ENCODE results near the gene EFNA3. TPM values are rescaled to one million over a fixed set of nuclear protein-coding genes. Genes with fewer than 3 reads are reported as not detected.

EFNA3 gene
- total and polyA plus RNA-seq, 2 experiments from 2014 or later, result 2.7 to 3.0 TPM

- Histone ChIP-seq H3K27ac (no peak overlapping the region), H3K36me3 (ENCODE audit: low read depth) (no peaks in the 10 kb centered on the region), H3F3A (ENCODE audit: insufficient read depth) (no peaks in the 10 kb centered on the region), H3K27me3 (replicated peaks; ENCODE audit: insufficient read depth) (peaks cover 50% of the 10 kb centered on the region), H3K4me3 (no peak overlapping the region), H3K4me2 (ENCODE audit: unreplicated experiment) (no peak overlapping the region), H4K20me1 (ENCODE audit: insufficient read depth) (no peaks in the 10 kb centered on the region), H3K9ac (no peak overlapping the region), H3K9me3 (ENCODE audit: low read depth) (no peaks in the 10 kb centered on the region), H3K9me2 (ENCODE audit: insufficient read depth) (no peaks in the 10 kb centered on the region), H3K79me2 (ENCODE audit: insufficient read depth) (no peaks in the 10 kb centered on the region), H2AFZ (no peak overlapping the region), H3K4me1 (ENCODE audit: insufficient read depth) (no peaks in the 10 kb centered on the region)
- DNase-seq, result no peak
- no peak for TF ChIP-seq EZH2phosphoT487 (IDR thresholded peaks at IDR 0.05; ENCODE audit: insufficient read depth, low read depth)
- TF ChIP-seq EZH2 (IDR thresholded peaks at IDR 0.05; ENCODE audit: insufficient read depth, poor library complexity, severe bottlenecking), result no peak
- in situ Hi-C loops (cut with MboI), result no loop called here
- WGBS, 2 experiments (ENCODE audit: low coverage in 1 of 2, low lambda C conversion rate in 2 of 2, missing lambda C conversion rate in 2 of 2), result 54 to 65% methylated on average over 6 of the region's 6 CpGs
Observed at GRCh38 chr1:155120253-155120652, 41.6 kb downstream of the EFNA3 start.

- Histone ChIP-seq H4K20me1 (ENCODE audit: insufficient read depth) (no peaks in the 10 kb centered on the region), H3K4me1 (ENCODE audit: insufficient read depth) (no peaks in the 10 kb centered on the region), H3K79me2 (ENCODE audit: insufficient read depth) (no peaks in the 10 kb centered on the region), H3K4me2 (ENCODE audit: unreplicated experiment) (no peak overlapping the region), H3K9me2 (ENCODE audit: insufficient read depth) (no peaks in the 10 kb centered on the region), H3K27ac (no peak overlapping the region), H3K36me3 (ENCODE audit: low read depth) (no peaks in the 10 kb centered on the region), H3K27me3 (replicated peaks; ENCODE audit: insufficient read depth) (peaks cover 59% of the 10 kb centered on the region), H3K9me3 (ENCODE audit: low read depth) (no peaks in the 10 kb centered on the region), H3K9ac (no peak overlapping the region), H2AFZ (no peak overlapping the region), H3F3A (ENCODE audit: insufficient read depth) (no peaks in the 10 kb centered on the region), H3K4me3 (no peak overlapping the region)
- no peak for DNase-seq
- TF ChIP-seq EZH2phosphoT487 (IDR thresholded peaks at IDR 0.05; ENCODE audit: insufficient read depth, low read depth), result no peak
- TF ChIP-seq EZH2 (IDR thresholded peaks at IDR 0.05; ENCODE audit: insufficient read depth, poor library complexity, severe bottlenecking), result no peak
- in situ Hi-C loops (cut with MboI), result no loop called here
- 56 to 73% methylated on average over 2 of the region's 2 CpGs for WGBS, 2 experiments (ENCODE audit: low coverage in 1 of 2, low lambda C conversion rate in 2 of 2, missing lambda C conversion rate in 2 of 2)
Observed at GRCh38 chr1:155121249-155121648, 42.6 kb downstream of the EFNA3 start.

- H3K9me2 ChIP-seq (ENCODE audit: insufficient read depth), result no peaks in the 10 kb centered on the region
- H3K9me3 ChIP-seq (ENCODE audit: low read depth), result no peaks in the 10 kb centered on the region
- TF ChIP-seq EZH2 (IDR thresholded peaks at IDR 0.05; ENCODE audit: insufficient read depth, poor library complexity, severe bottlenecking) (no peak), EZH2phosphoT487 (IDR thresholded peaks at IDR 0.05; ENCODE audit: insufficient read depth, low read depth) (no peak)
- no peaks in the 10 kb centered on the region for H4K20me1 ChIP-seq (ENCODE audit: insufficient read depth)
- no peaks in the 10 kb centered on the region for H3F3A ChIP-seq (ENCODE audit: insufficient read depth)
- no peak overlapping the region for H3K4me3 ChIP-seq
- peaks cover 69% of the 10 kb centered on the region for H3K27me3 ChIP-seq (replicated peaks; ENCODE audit: insufficient read depth)
- DNase-seq, result no peak
- H3K4me1 ChIP-seq (ENCODE audit: insufficient read depth), result 0 out of 2 replicates have a peak, but pooled peaks cover 8% of the 10 kb centered on the region
- no peaks in the 10 kb centered on the region for H3K36me3 ChIP-seq (ENCODE audit: low read depth)
- no peak overlapping the region for H3K9ac ChIP-seq
- H2AFZ ChIP-seq, result no peak overlapping the region
- in situ Hi-C loops (cut with MboI), result no loop called here
- H3K4me2 ChIP-seq (ENCODE audit: unreplicated experiment), result no peak overlapping the region
- no peak overlapping the region for H3K27ac ChIP-seq
- H3K79me2 ChIP-seq (ENCODE audit: insufficient read depth), result no peaks in the 10 kb centered on the region
- WGBS, 2 experiments (ENCODE audit: low coverage in 1 of 2, low lambda C conversion rate in 2 of 2, missing lambda C conversion rate in 2 of 2), result 32 to 42% methylated on average over 2 of the region's 2 CpGs
Observed at GRCh38 chr1:155122308-155122707, 43.7 kb downstream of the EFNA3 start.

- H3K36me3 ChIP-seq (ENCODE audit: low read depth), result no peaks in the 10 kb centered on the region
- no peak overlapping the region for H3K4me2 ChIP-seq (ENCODE audit: unreplicated experiment)
- 0 out of 2 replicates have a peak, but pooled peaks cover 10% of the 10 kb centered on the region for H3K4me1 ChIP-seq (ENCODE audit: insufficient read depth)
- no peaks in the 10 kb centered on the region for H4K20me1 ChIP-seq (ENCODE audit: insufficient read depth)
- DNase-seq, result no peak
- TF ChIP-seq EZH2phosphoT487 (IDR thresholded peaks at IDR 0.05; ENCODE audit: insufficient read depth, low read depth) (no peak), EZH2 (IDR thresholded peaks at IDR 0.05; ENCODE audit: insufficient read depth, poor library complexity, severe bottlenecking) (no peak)
- H3K9me2 ChIP-seq (ENCODE audit: insufficient read depth), result no peaks in the 10 kb centered on the region
- no peaks in the 10 kb centered on the region for H3F3A ChIP-seq (ENCODE audit: insufficient read depth)
- no peak overlapping the region for H3K9ac ChIP-seq
- H3K27me3 ChIP-seq (replicated peaks; ENCODE audit: insufficient read depth), result peaks cover 77% of the 10 kb centered on the region
- no peaks in the 10 kb centered on the region for H3K9me3 ChIP-seq (ENCODE audit: low read depth)
- no peak overlapping the region for H3K4me3 ChIP-seq
- in situ Hi-C loops (cut with MboI), result no loop called here
- no peaks in the 10 kb centered on the region for H3K79me2 ChIP-seq (ENCODE audit: insufficient read depth)
- WGBS, 2 experiments (ENCODE audit: low coverage in 1 of 2, low lambda C conversion rate in 2 of 2, missing lambda C conversion rate in 2 of 2), result 72 to 76% methylated on average over 3 to 4 of the region's 4 CpGs
- H3K27ac ChIP-seq, result no peak overlapping the region
- no peak overlapping the region for H2AFZ ChIP-seq
Observed at GRCh38 chr1:155123801-155124200, 45.2 kb downstream of the EFNA3 start.

Data from GM23248 (cell line).